Measurements from ENCODE around the gene CABP2. TPM values are rescaled to one million over a fixed set of nuclear protein-coding genes. Genes with fewer than 3 reads are reported as not detected.

Gene CABP2
- total and polyA plus RNA-seq, 4 experiments from 2014 or later: not detected

DNA sequence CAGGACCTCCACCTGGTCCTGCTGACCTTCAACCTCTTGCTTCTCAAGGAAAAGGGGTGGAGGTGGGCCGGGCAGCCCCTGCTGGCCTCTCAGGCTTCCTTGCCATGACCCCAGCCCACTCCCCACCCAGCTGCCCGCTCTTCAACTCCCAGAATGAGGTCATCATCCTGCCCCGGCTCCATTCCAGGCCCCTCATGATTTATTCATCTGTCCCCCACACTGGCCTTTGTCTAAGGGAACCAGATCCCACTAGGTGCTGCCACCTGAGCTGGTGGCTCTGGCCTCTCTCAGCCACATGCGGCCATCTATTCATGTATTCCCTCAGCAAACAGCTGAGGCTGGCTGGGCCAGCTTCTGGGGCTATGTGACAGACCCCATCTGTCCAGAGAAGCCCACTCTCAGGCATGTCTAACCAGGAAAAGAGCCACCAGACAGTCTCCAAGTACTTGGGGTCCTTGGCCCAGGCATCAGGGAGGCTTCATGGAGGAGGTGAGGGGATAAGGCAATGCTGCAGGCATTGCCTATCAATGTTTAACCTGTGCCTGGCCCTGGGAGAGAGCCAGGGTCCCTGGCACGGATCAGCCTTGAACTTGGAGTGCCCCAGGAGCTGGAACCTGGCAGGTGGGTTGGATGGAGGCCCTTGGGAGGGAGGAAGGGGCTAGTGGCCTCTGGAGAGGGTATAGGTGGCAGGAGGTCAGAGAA lies 2.2 kb upstream of the CABP2 start:
- no peak for DNase-seq
- Mint-ChIP-seq H3K27me3 (peaks cover 2 to 10% of the 10 kb centered on the region in 2 donors), H3K4me3 (no peak overlapping the region), H3K9me3 (peaks cover 0 to 2% (median 0%) of the 10 kb centered on the region in 8 donors), H3K4me1 (no peaks in the 10 kb centered on the region), H3K27ac (no peak overlapping the region), H3K36me3 (no peaks in the 10 kb centered on the region)
- H3K27ac ChIP-seq (ENCODE audit: low read depth, low read length): no peak overlapping the region
- H3K9me3 ChIP-seq (ENCODE audit: control insufficient read depth in 1 of 2, low read length in 2 of 2): no peaks in the 10 kb centered on the region
- H3K4me1 ChIP-seq (ENCODE audit: insufficient read depth, low read length): no peaks in the 10 kb centered on the region
- CTCF ChIA-PET (ENCODE audit: partially characterized antibody): no interaction called here
- H3K4me3 ChIP-seq (ENCODE audit: low read length in 2 of 2): no peak overlapping the region
- no peaks in the 10 kb centered on the region for H3K36me3 ChIP-seq (ENCODE audit: insufficient read depth, low read length)
- POLR2A ChIA-PET (ENCODE audit: partially characterized antibody): no interaction called here
- H3K27me3 ChIP-seq (ENCODE audit: insufficient read depth, low read length): no peaks in the 10 kb centered on the region
- intact Hi-C loops (cut with micrococcal nuclease): no loop called here

DNA sequence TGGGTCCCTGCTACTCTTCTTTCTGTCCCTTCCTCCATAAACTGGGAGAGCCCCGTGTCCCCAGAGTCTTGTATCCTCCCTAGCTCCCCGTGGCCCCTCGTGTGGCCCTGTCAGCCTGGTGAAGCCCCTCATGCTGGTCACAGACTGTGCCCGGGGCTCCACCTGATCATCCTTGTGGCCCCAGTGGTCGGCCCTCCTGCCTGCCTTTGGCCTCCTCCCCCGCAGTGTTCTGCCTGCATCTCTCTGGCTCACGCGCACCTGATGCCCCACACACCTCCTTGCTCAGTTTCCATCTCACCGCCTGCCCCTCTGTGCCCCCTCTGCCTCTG lies 1.2 kb upstream of the CABP2 start:
- Mint-ChIP-seq H3K4me1 (no peaks in the 10 kb centered on the region), H3K9me3 (peaks cover 0 to 2% (median 0%) of the 10 kb centered on the region in 8 donors), H3K4me3 (no peak overlapping the region), H3K27ac (no peak overlapping the region), H3K27me3 (peaks cover 2 to 10% of the 10 kb centered on the region in 2 donors), H3K36me3 (no peaks in the 10 kb centered on the region)
- H3K4me1 ChIP-seq (ENCODE audit: insufficient read depth, low read length): no peaks in the 10 kb centered on the region
- intact Hi-C loops (cut with micrococcal nuclease): no loop called here
- CTCF ChIA-PET (ENCODE audit: partially characterized antibody): no interaction called here
- no peaks in the 10 kb centered on the region for H3K9me3 ChIP-seq (ENCODE audit: control insufficient read depth in 1 of 2, low read length in 2 of 2)
- no peaks in the 10 kb centered on the region for H3K27me3 ChIP-seq (ENCODE audit: insufficient read depth, low read length)
- no peak overlapping the region for H3K27ac ChIP-seq (ENCODE audit: low read depth, low read length)
- no peak for DNase-seq
- H3K36me3 ChIP-seq (ENCODE audit: insufficient read depth, low read length): no peaks in the 10 kb centered on the region
- no peak overlapping the region for H3K4me3 ChIP-seq (ENCODE audit: low read length in 2 of 2)
- POLR2A ChIA-PET (ENCODE audit: partially characterized antibody): no interaction called here

DNA sequence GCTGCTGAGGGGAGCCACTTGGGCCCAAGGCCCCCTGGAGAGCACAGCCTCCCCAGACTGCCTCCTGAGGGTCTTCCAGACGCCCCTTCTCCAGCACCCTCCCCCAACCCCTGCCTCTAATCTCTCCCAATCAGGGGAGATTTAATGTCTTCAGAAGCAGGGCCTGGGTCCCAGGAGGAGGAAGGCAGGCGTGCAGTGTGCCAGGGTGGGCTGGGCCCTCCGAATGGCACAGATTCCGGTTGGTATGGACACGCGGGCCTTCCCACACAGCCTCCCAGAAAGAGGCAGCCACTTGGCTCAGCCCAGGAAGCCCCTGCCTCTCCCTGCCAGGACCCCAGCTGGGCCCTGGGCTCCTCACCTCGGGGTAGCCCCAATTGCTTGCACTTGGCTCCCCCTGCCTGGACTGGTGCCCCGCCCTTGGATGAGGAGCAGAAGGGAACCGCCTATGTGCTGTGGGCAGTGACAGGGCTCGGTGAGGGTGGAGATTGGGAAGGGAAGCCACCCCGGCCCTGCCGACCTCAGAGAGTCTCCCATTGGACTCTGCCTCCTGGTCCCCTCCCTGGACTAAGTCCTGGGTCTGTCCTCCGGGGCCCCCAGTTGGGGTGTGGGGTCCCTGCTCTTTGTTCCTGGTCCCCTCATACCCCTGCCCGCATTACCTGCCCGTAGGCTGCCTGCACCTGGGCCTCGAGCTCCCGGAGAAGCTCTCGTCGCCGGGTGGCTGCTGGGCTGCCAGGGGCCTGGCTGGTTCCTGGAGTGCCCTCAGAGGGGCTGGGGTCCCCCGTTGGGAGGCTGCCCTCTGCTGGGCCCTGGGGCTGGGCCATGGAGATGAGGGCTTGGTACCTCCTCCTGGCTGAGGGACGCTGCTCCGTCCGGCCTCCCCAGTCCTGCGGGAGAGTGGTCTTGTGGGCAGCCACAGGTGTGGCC lies 572 bp upstream of the CABP2 start:
- DNase-seq: no peak
- H3K4me1 ChIP-seq (ENCODE audit: insufficient read depth, low read length): no peaks in the 10 kb centered on the region
- H3K27me3 ChIP-seq (ENCODE audit: insufficient read depth, low read length): no peaks in the 10 kb centered on the region
- H3K4me3 ChIP-seq (ENCODE audit: low read length in 2 of 2): no peak overlapping the region
- no peaks in the 10 kb centered on the region for H3K4me1 Mint-ChIP-seq
- POLR2A ChIA-PET (ENCODE audit: partially characterized antibody): no interaction called here
- no peaks in the 10 kb centered on the region for H3K36me3 Mint-ChIP-seq
- no peak overlapping the region for H3K27ac ChIP-seq (ENCODE audit: low read depth, low read length)
- peaks cover 2 to 7% of the 10 kb centered on the region in 2 donors for H3K27me3 Mint-ChIP-seq
- H3K9me3 Mint-ChIP-seq: peaks cover 0 to 2% (median 0%) of the 10 kb centered on the region in 8 donors
- H3K4me3 Mint-ChIP-seq: no peak overlapping the region
- H3K9me3 ChIP-seq (ENCODE audit: control insufficient read depth in 1 of 2, low read length in 2 of 2): no peaks in the 10 kb centered on the region
- CTCF ChIA-PET (ENCODE audit: partially characterized antibody): no interaction called here
- no peaks in the 10 kb centered on the region for H3K36me3 ChIP-seq (ENCODE audit: insufficient read depth, low read length)
- intact Hi-C loops (cut with micrococcal nuclease): no loop called here
- H3K27ac Mint-ChIP-seq: no peak overlapping the region

DNA sequence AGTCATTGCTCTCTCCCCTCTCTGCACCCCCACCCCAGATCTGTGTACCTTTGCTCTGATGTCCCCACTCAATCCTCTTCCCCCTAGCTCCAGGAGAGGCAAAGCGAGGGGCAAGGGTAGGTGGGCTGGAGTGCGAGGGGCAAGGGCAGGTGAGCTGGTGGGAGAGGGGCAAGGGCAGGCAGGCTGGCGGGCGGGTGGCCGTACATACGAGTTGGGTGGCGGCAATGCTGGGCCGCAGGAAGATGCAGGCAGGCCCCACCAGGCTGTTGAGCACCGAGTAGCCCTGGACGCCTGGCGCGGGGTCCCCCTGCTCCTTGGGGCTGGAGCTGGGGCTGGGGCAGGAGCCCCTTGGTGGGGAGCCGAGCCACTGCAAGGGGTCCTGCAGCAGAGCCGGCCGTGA lies 908 bp downstream of the CABP2 start:
- peaks cover 0 to 2% (median 0%) of the 10 kb centered on the region in 8 donors for H3K9me3 Mint-ChIP-seq
- ChIA-PET CTCF (ENCODE audit: partially characterized antibody) (no interaction called here), POLR2A (ENCODE audit: partially characterized antibody) (no interaction called here)
- no peak overlapping the region for H3K4me3 Mint-ChIP-seq
- H3K4me3 ChIP-seq (ENCODE audit: low read length in 2 of 2): no peak overlapping the region
- DNase-seq: no peak
- no peaks in the 10 kb centered on the region for H3K9me3 ChIP-seq (ENCODE audit: control insufficient read depth in 1 of 2, low read length in 2 of 2)
- H3K36me3 ChIP-seq (ENCODE audit: insufficient read depth, low read length): no peaks in the 10 kb centered on the region
- peak overlapping the region in 1 of 7 donors; percentile 52 for H3K27ac Mint-ChIP-seq
- no peaks in the 10 kb centered on the region for H3K36me3 Mint-ChIP-seq
- intact Hi-C loops (cut with micrococcal nuclease): no loop called here
- peaks cover 2 to 5% of the 10 kb centered on the region in 2 donors for H3K27me3 Mint-ChIP-seq
- H3K27ac ChIP-seq (ENCODE audit: low read depth, low read length): no peak overlapping the region
- no peaks in the 10 kb centered on the region for H3K4me1 Mint-ChIP-seq
- H3K27me3 ChIP-seq (ENCODE audit: insufficient read depth, low read length): no peaks in the 10 kb centered on the region
- no peaks in the 10 kb centered on the region for H3K4me1 ChIP-seq (ENCODE audit: insufficient read depth, low read length)

GRCh38 chr11:67521924-67522323 lies 1.3 kb downstream of the CABP2 start:
- Histone ChIP-seq H3K9me3 (ENCODE audit: control insufficient read depth in 1 of 2, low read length in 2 of 2) (no peaks in the 10 kb centered on the region), H3K27me3 (ENCODE audit: insufficient read depth, low read length) (no peaks in the 10 kb centered on the region), H3K27ac (ENCODE audit: low read depth, low read length) (no peak overlapping the region), H3K4me1 (ENCODE audit: insufficient read depth, low read length) (no peaks in the 10 kb centered on the region), H3K4me3 (ENCODE audit: low read length in 2 of 2) (no peak overlapping the region), H3K36me3 (ENCODE audit: insufficient read depth, low read length) (no peaks in the 10 kb centered on the region)
- POLR2A ChIA-PET (ENCODE audit: partially characterized antibody): no interaction called here
- CTCF ChIA-PET (ENCODE audit: partially characterized antibody): no interaction called here
- no peaks in the 10 kb centered on the region for H3K4me1 Mint-ChIP-seq
- DNase-seq: no peak
- no peak overlapping the region for H3K4me3 Mint-ChIP-seq
- H3K27me3 Mint-ChIP-seq: peaks cover 0 to 2% of the 10 kb centered on the region in 2 donors
- H3K9me3 Mint-ChIP-seq: no peaks in the 10 kb centered on the region
- H3K36me3 Mint-ChIP-seq: no peaks in the 10 kb centered on the region
- intact Hi-C loops (cut with micrococcal nuclease): no loop called here
- peak overlapping the region in 1 of 7 donors; percentile 52 for H3K27ac Mint-ChIP-seq

- CTCF ChIA-PET (ENCODE audit: partially characterized antibody): no interaction called here
- no peak overlapping the region for H3K4me3 ChIP-seq (ENCODE audit: low read length in 2 of 2)
Observed at GRCh38 chr11:67520856-67521824, 2.1 kb downstream of the CABP2 start.

DNA sequence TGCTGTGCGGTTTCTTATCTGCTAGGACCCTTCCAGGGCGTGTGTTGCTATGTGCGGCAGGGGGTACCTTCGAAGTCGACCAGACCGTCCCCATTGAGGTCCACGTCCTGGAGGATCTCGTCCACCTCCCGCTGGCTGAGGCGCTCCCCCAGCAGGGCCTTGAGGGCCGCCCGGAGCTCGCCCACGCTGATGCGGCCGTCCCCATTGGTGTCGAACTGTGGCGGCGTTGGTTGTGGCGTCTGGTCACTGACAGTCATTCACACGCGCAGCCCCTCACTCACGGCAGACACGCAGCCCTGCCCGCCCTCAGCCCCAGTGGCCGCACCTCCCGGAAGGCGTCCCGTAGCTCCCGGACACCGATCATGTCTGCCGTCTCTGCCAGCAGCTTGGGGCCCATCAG lies 3.5 kb downstream of the CABP2 start:
- Histone ChIP-seq H3K4me3 (ENCODE audit: low read length in 2 of 2) (no peak overlapping the region), H3K36me3 (ENCODE audit: insufficient read depth, low read length) (no peaks in the 10 kb centered on the region), H3K4me1 (ENCODE audit: insufficient read depth, low read length) (no peaks in the 10 kb centered on the region), H3K27ac (ENCODE audit: low read depth, low read length) (no peak overlapping the region), H3K27me3 (ENCODE audit: insufficient read depth, low read length) (no peaks in the 10 kb centered on the region), H3K9me3 (ENCODE audit: control insufficient read depth in 1 of 2, low read length in 2 of 2) (no peaks in the 10 kb centered on the region)
- no peak overlapping the region for H3K27ac Mint-ChIP-seq
- no peak overlapping the region for H3K4me3 Mint-ChIP-seq
- no peaks in the 10 kb centered on the region for H3K9me3 Mint-ChIP-seq
- DNase-seq: no peak
- ChIA-PET CTCF (ENCODE audit: partially characterized antibody) (no interaction called here), POLR2A (ENCODE audit: partially characterized antibody) (no interaction called here)
- H3K4me1 Mint-ChIP-seq: no peaks in the 10 kb centered on the region
- no peaks in the 10 kb centered on the region for H3K36me3 Mint-ChIP-seq
- no peaks in the 10 kb centered on the region for H3K27me3 Mint-ChIP-seq
- intact Hi-C loops (cut with micrococcal nuclease): no loop called here

More at GRCh38 chr11:67520856-67521824, 2.1 kb downstream of the CABP2 start:
- no peaks in the 10 kb centered on the region for H3K36me3 ChIP-seq (ENCODE audit: insufficient read depth, low read length)
- H3K9me3 Mint-ChIP-seq: no peaks in the 10 kb centered on the region
- H3K27me3 Mint-ChIP-seq: no peaks in the 10 kb centered on the region
- H3K27ac ChIP-seq (ENCODE audit: low read depth, low read length): no peak overlapping the region
- H3K36me3 Mint-ChIP-seq: no peaks in the 10 kb centered on the region
- DNase-seq: no peak
- no peaks in the 10 kb centered on the region for H3K27me3 ChIP-seq (ENCODE audit: insufficient read depth, low read length)
- no peak overlapping the region for H3K27ac Mint-ChIP-seq
- H3K4me1 Mint-ChIP-seq: no peaks in the 10 kb centered on the region
- H3K4me3 Mint-ChIP-seq: no peak overlapping the region
- POLR2A ChIA-PET (ENCODE audit: partially characterized antibody): no interaction called here
- intact Hi-C loops (cut with micrococcal nuclease): no loop called here
- H3K9me3 ChIP-seq (ENCODE audit: control insufficient read depth in 1 of 2, low read length in 2 of 2): no peaks in the 10 kb centered on the region
- no peaks in the 10 kb centered on the region for H3K4me1 ChIP-seq (ENCODE audit: insufficient read depth, low read length)
